Stimulated activated CD8-positive, alpha-beta memory T cell treated with anti-CD3 and anti-CD28 coated beads, Interleukin-4, amount 100 ng/mL, for 4 hours (primary cell): ENCODE results near the gene ZNF536.
"Not testable (repeated sequence)": the region's sequence is repeated elsewhere in the genome, so short reads cannot be mapped to it uniquely, and the experiment has no call there.

Experiments used
- DNase-seq, 2 donors: peaks; one replicate each; pipeline ENCODE4 v3.0.0-alpha.2; 2020; ENCODE audit warnings: low read depth in 2 of 2, low spot score in 1 of 2

ZNF536 gene

DNA sequence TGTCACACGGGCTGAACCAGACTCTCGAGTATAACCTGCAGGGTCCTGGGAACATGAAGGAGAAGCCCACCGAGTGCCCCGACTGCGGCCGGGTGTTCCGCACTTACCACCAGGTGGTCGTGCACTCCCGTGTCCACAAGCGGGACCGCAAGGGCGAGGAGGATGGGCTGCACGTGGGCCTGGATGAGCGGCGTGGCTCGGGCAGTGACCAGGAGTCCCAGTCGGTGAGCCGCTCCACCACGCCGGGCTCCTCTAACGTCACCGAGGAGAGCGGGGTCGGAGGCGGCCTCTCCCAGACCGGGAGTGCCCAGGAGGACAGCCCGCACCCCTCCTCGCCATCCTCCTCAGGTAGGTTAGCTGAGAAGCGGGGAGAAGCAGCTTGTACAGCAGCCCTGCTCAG lies 73.2 kb downstream of the ZNF536 start:
- DNase-seq, result no peak

DNA sequence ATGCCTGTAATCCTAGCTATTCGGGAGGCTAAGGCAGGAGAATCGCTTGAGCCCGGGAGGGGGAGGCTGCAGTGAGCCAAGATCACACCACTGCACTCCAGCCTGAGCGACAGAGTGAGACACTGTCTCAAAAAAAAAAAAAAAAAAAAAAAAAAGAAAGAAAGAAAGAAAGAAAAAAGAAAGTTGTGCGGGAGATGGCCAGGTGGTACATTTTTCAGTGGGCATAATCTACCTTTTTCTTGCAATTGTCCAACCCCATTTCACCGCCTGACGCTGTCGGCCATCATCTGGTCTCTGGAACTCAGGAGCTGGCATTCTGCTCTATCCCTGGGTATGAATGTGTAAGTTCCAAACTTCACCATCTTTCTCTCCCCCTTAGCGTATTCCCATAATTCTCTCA lies 73.9 kb downstream of the ZNF536 start:
- not testable (repeated sequence) for DNase-seq

DNA sequence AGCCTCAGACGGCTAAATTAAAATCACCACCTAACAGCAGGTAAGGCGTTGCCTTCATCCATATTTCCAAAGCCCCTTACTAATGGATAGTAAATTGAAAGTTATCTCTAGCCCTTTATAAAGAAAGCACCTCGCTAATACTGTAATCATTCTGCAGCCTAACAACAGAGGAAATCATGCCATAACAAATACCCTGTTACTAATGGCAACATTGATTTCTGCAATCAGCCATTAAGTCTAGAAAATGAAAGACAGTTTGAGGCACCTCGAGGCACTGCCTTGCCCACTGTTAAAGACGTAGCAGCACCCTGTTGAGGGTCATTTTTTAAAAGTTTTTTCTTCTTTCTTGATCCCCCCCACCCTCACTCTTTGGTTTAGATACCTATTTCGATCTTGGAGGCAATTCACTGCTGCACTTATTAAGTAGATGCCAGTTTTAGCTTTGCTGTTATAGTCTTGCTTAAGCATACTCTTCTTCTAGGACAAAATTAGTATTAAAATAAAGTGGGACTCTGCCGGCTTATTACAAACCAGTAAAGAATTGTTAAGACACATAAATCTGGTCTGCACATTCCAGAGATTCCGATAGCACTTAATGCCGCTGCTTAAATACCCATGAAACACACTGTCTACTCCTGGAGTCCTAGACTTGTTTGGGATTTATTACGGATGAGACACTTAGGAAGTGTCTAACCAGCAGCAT lies 74.8 kb downstream of the ZNF536 start:
- no peak for DNase-seq

DNA sequence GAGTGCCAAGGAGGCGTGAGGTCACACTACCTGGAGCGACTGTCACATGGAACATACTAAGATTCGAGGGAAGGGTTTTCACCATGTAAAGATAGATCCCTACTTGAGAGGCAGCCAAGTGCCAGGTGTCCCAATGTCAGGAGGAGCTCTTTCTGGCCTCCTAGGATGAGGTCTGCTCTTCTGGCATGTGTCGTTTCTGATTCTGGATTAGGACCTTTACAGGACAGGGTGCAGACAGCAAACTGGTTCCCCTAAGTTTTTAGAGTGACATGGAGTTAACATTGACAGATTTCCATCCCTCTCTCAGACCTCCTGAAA lies 75.3 kb downstream of the ZNF536 start:
- DNase-seq, result no peak

DNA sequence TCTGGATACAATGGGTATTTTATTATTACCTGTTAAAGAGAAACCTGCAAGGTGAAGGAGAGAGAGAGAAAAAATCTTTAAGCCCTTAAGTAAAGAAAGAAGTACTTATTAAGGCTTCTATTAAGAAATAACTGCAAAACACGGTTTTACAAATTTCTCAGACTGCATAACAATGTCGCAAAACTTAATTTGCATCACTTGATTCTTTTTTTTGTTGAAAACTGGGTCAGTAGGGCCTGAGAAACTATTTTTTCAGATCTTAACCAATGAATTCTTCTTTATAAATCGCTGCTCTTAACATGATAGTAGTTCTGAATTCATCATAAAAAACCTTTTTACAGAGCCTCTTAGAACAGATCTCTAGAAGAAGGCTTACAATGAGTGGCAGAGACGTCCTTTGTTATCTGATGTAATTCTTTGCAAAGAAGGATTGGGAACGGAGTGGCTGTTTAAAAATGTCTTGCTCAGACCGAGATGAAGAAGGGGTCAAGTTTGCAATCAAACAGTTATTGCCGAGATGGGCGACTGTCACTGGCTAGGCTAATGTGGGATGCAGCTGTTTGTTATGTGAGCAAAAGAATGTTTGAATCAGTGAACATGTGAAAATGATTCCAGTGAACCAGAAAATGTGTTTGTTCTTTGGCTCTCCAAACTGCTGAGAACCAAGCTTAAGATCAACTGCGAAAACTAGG lies 76.3 kb downstream of the ZNF536 start:
- DNase-seq, result no peak

DNA sequence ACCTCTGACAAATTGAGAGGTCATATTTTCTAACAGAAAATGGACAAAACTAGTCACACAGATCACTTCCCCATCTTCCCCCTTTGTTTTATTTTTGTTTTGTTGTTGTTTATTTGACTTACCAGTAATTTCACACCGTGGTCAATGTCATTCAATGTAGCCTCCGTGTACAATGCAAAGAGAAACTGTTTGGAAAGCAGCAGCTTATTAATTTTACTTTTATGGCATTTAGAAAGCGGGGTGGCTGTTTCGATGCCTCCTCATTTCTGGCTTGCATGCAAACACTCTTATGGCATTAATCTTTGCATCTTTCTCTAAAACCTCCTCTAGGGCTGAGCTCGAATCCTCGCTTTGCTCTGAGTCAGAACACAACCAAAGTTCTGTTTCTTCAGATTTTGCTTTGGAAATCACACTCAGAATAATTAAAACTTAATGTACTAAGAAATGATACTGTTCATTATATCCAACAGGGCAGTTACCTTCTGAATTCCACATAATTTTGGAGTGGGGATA lies 77.0 kb downstream of the ZNF536 start:
- DNase-seq, result no peak

DNA sequence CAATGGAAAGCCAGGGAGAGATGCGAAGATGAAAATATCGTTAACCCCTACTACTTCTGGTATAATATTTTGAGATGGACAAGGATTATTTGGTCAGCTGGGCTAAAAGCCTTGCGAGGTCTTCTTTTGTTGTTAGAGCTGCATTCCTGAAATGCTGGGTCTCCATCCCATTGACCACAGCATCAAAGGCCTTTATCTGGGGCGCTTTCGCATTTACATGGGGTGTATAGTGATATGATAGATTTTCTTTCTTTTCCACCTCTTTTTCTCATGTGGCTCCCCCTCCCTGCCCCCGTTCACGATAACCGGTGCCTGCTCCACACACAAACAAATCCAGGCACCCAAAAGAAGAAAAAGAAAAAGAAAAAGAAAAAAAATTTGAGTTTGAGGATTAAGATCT lies 77.5 kb downstream of the ZNF536 start:
- DNase-seq, result no peak

DNA sequence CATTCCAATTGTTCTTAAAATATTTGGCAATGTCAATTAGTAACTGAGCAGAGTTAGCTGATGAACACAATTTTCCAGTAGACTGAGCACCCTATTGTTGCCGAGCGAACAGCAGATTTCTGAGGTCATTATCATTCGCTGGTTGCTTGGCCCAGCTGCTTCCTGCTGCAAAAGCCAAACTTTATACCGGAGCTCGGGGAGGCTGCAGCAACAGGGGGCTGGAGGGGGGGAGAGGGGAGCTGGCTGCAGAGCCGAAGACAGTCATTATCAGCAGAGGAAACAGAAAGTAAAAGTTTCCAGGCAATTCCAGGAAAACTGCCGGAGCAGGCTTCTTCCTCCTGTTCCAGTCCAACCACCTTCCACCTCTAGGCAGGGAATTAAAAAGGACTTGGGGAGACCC lies 77.9 kb downstream of the ZNF536 start:
- DNase-seq, result no peak

DNA sequence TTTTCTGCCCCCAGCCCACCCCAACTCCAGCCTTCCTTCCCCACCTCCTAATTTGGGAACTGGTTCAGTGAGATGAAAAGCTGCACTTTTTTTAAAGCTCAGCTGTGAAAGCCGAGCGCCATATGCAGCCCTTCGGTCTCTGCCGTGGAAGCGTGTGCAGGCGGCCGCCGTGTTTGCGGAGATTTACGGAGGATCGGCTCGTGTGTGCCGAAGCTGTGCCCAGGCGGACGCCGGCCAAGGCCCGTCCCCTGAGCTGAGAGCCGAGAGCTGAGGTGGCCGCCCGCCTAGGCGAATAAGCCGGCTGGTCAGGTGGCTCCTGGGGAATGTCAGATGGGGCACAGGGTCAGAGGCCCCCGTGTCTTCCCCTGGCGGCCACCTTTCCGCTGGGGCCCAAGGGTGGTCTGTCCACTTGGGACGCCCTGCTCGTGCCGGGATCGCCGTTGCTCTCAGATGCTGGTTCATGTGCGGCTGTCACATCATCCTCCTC lies 78.7 kb downstream of the ZNF536 start:
- DNase-seq, result no peak

DNA sequence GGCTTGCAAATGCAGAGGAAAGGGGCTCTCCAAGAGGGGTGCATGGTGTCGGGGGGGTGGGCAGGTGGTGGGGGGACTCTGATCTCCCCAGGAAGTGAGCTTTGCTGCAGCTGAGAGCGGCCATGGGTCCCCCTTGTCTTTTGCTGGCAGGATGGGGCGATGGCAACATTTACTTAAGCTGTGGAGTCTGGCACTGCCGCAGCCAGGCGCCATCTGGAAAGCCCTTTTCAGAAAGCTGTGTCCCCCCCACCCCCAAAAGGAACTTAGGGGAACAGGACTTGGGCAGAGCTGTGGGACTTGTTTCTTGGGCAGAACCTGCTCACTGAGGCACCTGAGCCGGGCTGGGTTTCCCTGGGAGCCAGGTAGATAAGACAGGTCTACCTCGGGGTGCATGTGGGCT lies 80.7 kb downstream of the ZNF536 start:
- DNase-seq, result no peak

DNA sequence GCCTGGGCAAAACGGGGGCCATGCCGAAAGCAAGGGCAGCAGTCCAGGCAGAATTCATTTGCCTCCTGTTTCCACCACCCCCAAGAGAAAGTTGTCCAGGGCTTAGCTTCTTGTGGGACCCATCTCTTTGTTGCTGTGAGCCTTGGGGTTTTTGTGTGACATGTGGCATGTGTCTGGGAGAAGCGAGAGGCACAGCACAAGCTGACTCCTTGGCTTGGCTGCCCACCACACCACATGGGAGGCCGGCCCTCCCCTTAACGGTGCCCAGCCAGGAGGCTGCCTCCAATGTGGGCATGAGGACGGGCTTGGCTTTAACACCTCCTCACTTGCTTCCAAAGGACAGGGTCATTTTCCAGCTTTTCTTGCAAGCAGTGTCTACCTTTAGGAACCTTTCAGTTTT lies 81.6 kb downstream of the ZNF536 start:
- no peak for DNase-seq

DNA sequence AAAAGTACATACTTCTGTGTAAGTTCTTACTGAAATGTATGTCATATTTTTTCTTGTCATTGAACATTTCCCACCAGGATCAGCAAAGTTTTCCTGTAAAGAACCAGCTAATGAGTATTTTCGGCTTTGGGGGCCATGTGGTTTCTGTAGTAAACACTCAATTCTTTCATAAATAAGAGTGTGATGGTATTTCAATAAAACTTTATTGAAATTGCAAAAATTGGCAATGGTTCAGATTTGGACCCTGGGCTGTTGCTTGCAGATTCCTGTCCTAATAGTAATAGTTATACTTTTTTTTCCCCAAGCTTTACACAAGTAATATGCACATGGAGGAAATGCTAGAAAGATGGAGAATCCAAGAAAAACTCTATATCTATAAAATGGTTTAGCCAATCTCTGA lies 83.7 kb downstream of the ZNF536 start:
- DNase-seq, result no peak

DNA sequence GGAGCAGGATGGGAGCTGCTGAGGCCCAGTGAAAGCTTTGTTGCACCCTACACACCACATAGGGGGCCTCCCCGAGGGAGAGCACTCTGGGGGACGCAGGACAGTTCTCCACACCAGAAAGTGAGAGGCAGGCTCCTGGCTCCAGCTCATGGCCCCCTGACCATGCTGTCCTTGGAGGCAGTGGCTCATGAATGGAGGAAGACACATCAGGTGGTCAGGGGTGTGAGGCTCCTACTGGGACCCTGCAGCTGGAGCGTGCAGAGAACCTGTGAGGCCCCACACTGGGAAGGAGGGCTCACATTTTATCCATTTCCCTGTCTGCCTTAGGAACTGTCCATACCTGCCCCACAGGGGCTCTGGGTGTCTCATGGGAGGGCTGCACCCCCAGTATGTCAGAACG lies 85.3 kb downstream of the ZNF536 start:
- no peak for DNase-seq

DNA sequence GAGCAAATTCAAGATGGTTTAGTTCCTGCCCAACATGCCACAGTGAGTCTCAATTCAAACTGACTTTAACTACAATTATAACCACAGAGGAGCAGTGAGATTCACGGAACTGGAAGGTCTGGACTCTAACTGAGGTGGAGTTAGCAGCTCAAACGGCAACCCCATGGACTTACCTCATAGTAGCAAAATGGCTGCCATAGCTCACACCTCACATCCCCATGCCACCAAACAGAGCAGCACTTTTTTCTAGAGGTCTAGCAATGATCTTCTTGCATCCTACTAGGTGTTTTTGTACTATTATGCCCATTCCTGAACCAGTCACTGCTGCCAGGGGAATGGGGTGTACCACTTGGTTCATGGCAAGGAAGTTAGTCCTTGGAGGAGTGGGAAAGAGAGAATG lies 87.7 kb downstream of the ZNF536 start:
- DNase-seq, result no peak

DNA sequence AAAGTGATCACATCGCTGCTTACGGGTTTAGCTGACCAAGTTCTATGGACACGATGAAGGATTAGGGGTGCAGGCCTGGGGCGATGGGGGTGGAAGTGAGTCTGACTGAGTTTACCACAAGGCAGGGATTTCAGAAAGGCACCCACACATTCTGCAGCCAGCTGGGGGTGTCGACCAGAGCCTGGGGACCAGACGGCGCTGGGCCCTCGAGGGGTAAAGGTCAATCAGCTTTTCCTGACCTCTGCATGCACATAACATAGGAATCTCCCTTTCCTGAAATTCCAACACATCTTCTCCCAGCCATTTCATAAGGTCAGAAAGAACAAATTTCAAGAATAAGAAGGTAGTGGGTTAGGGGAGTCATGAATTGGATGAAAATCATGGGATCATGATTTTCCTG lies 92.0 kb downstream of the ZNF536 start:
- no peak for DNase-seq

DNA sequence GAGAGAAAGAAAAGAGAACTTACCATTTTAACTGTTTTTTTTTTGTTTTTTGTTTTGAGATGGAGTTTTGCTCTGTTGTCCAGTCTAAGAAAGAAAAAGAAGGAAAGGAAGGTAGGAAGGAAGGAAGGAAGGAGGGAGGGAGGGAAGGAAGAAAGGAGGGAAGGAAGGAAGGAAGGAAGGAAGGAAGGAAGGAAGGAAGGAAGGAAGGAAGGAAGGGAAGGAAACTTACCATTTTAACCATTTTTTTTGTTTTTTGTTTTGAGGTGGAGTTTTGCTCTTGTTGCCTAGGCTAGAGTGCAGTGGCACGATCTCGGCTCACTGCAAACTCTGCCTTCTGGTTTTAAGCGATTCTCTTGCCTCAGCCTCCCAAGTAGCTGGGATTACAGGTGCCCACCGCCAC lies 94.4 kb downstream of the ZNF536 start:
- not testable (repeated sequence) for DNase-seq

DNA sequence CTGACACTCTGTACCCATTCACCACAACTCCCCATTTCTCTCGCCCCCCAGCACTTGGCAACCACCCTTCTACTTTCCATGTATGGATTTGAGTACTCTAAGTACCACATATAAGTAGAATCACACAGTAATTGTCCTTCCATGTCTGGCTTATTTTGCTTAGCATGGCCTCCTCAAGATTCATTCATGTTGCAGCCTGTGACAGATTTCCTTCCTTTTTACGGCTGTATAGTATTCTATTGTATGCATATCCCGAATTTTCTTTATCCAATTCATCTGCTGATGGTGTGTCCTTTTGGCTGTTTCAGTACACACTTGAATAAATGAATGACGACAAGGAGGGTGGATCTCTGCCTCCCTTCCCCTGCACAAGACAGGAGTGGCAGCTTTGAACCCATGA lies 95.1 kb downstream of the ZNF536 start:
- no peak for DNase-seq

DNA sequence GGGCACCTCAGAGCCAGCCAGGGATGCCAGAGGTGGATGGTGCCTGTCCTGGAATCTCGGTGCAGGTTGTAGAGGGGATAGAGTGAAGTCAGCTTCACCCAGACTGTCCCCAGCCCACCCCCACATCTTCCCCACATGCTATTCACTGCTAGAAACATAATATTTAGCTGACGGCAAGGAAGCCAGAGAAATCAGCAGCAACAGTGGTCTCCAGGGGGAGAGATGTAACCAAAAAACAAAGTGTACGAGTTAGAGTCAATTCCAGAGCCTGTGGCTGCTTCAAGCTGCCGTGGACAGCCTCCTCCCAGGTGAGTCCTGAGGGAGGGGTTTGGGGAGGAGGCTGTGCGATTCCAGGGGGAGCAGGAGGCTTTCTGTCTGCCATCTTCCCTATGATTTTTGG lies 97.6 kb downstream of the ZNF536 start:
- no peak for DNase-seq

DNA sequence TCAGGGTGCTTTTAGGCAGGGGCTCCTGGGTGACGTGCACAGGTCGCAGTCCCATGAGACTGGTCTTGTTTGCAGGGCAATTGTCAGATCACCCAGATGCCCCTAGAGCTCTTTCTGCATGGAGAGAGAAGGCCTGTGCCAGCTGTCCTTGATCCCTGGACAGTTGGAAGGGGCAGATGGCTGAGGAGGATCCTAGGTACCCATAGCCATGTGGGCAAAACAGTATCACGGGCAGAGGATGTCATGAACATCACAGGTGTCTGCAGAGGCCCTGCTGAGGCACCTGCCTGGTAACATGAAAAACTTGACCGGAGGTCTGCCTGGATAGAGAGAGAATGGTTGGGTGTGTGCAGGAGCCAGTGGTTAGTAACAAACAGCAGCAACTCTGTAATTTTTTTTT lies 99.3 kb downstream of the ZNF536 start:
- no peak for DNase-seq

DNA sequence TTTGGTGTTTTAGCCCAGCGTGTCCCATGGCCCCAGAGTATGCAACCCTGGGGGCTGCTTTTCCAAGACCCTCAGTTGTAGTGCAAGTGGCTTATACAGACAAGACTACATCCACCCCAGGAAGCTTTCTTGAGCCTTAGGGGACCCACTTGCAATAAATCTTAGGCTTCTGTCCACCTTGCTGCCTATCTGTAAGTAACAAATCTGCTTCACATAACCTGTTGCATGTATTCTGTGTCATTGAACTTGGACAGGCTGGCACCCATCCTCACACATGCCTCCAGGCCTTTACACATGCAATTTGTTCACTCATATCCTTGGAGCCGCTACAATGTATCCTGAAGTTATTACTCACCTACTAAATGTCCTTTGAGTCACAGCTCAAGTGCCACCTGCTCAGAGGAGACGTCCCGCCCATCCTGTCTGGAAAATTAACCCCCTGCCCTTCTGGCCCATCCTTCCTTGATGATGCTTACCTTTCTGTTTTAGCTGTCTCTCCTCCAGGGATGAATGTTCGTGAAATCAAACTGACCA lies 101.2 kb downstream of the ZNF536 start:
- DNase-seq, result no peak

DNA sequence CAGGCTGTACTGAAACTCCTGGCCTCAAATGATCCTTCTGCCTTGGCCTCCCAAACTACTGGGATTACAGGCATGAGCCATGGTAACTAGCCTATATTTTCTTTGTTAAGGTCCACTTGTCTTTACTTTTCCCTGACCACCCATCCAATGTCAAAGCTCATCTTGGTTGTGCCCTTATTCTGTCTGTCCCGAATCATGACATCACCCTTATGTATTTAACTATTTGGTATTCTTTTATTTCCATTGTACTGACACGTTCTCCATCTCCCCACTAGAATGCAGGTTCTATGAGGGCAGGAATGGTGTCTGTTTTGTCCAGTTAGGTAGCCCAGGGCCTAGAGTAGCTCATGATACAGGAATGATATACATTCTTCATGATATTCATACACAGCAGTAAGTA lies 104.8 kb downstream of the ZNF536 start:
- DNase-seq, result no peak

DNA sequence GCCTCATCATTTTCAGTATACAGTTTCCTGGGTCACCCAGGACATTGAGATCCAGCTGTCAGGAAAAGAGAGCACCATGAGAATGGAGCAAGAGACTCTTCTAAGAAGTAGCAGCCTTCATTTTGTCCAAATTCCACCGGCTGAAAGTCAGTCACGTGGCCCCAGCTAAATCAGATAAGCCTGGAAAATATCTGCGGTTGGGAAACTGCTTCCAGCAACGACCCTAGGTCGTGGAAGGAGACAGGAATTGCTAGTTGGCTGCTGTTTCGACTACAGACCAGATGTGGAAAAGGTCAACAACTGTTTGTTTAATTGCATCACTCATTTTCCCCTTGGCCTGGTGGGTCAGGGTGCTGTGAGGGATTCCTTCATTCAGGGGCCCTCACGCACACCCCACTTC lies 107.0 kb downstream of the ZNF536 start:
- no peak for DNase-seq

DNA sequence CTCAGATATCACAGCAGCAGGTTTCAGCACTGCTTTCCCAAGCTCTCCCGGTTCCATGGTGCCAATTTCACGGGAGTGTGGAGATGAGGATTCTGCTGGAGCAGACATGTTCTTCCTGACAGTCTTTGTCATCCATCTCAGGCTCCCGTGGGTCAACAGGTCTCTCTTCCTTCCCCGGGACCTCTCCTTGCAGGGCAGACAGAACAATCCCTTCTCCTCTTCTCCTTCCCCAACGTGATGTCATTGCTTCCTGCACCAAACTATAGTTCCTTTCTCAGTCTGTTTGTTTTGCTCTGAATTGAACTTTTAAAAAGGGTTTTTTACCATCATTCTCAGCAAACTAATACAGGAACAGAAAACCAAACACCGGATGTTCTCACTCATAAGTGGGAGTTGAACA lies 107.9 kb downstream of the ZNF536 start:
- no peak for DNase-seq
